T-helper 17 cell (primary cell): ENCODE results near the gene IQCF5. TPM values are rescaled to one million over a fixed set of nuclear protein-coding genes. Genes with fewer than 3 reads are reported as not detected.
"Not testable (repeated sequence)": the region's sequence is repeated elsewhere in the genome, so short reads cannot be mapped to it uniquely, and the experiment has no call there.

ENCODE experiments used
- ATAC-seq: fragments of 150-1000 bp; cut with Tn5 transposase; 2 replicates; pipeline ENCODE4 v1.10.0; 2021; ENCODE audit warnings: mild to moderate bottlenecking, moderate library complexity
- DNase-seq, 3 donors: peaks; one replicate each; pipeline versions ENCODE4 v3.0.0 to v3.0.0-alpha.2; 2020 to 2021
- H3K9me3 ChIP-seq: one replicate; pipeline ENCODE4 v1.7.0; 2013; ENCODE audit warnings: low read length, mild to moderate bottlenecking; ENCODE audit not compliant: control insufficient read depth, poor library complexity, severe bottlenecking
- H3K27ac Mint-ChIP-seq: one replicate; pipeline ENCODE4 v1.8.0; 2022; ENCODE audit warnings: mild to moderate bottlenecking, moderate library complexity, mixed read lengths
- H3K27me3 Mint-ChIP-seq: one replicate; pipeline ENCODE4 v1.8.0; 2022; ENCODE audit warnings: mixed read lengths
- H3K36me3 Mint-ChIP-seq: one replicate; pipeline ENCODE4 v1.8.0; 2022; ENCODE audit warnings: low read depth, mixed read lengths
- H3K4me1 Mint-ChIP-seq: one replicate; pipeline ENCODE4 v1.8.0; 2022; ENCODE audit warnings: mild to moderate bottlenecking, mixed read lengths
- H3K4me3 Mint-ChIP-seq: one replicate; pipeline ENCODE4 v1.8.0; 2022; ENCODE audit warnings: mild to moderate bottlenecking, moderate library complexity, mixed read lengths
- total RNA-seq, 4 donors: library from RNA in 2 of 4; stranded (reverse) in 2 of 4; gene quantifications; one replicate each; pipeline ENCODE4 v1.2.3 and lab custom pipeline; 2022 to 2026

The IQCF5 gene
- total RNA-seq, 2 donors from 2014 or later = not detected

- not testable (repeated sequence) for H3K27ac Mint-ChIP-seq, H3K9me3 ChIP-seq, DNase-seq, H3K36me3 Mint-ChIP-seq, H3K4me3 Mint-ChIP-seq, ATAC-seq, H3K4me1 Mint-ChIP-seq
- H3K27me3 Mint-ChIP-seq = peaks cover 11% of the 10 kb centered on the region
Observed at GRCh38 chr3:51855411-51855810, 20.0 kb downstream of the IQCF5 start.

- Mint-ChIP-seq H3K36me3 (no peaks in the 10 kb centered on the region), H3K4me3 (no peak overlapping the region), H3K4me1 (no peaks in the 10 kb centered on the region), H3K27me3 (peaks cover 32% of the 10 kb centered on the region), H3K27ac (no peak overlapping the region)
- no peaks in the 10 kb centered on the region for H3K9me3 ChIP-seq
- ATAC-seq (no peak), DNase-seq (no peak)
Observed at GRCh38 chr3:51845129-51845528, 30.3 kb downstream of the IQCF5 start.

GRCh38 chr3:51836606-51837005 is 38.8 kb downstream of the IQCF5 start:
- H3K27me3 Mint-ChIP-seq = peaks cover 23% of the 10 kb centered on the region
- H3K4me1 Mint-ChIP-seq = no peaks in the 10 kb centered on the region
- H3K36me3 Mint-ChIP-seq = no peaks in the 10 kb centered on the region
- H3K27ac Mint-ChIP-seq = no peak overlapping the region
- H3K9me3 ChIP-seq = no peaks in the 10 kb centered on the region
- ATAC-seq = no peak
- no peak overlapping the region for H3K4me3 Mint-ChIP-seq
- no peak for DNase-seq

- H3K9me3 ChIP-seq = no peaks in the 10 kb centered on the region
- Mint-ChIP-seq H3K4me3 (no peak overlapping the region), H3K4me1 (no peaks in the 10 kb centered on the region), H3K36me3 (no peaks in the 10 kb centered on the region), H3K27me3 (peaks cover 12% of the 10 kb centered on the region), H3K27ac (no peak overlapping the region)
- DNase-seq (no peak), ATAC-seq (no peak)
Observed at GRCh38 chr3:51830836-51831385, 44.5 kb downstream of the IQCF5 start.

- ATAC-seq (no peak), DNase-seq (no peak)
- no peak overlapping the region for H3K4me3 Mint-ChIP-seq
- peaks cover 12% of the 10 kb centered on the region for H3K27me3 Mint-ChIP-seq
- H3K9me3 ChIP-seq = no peaks in the 10 kb centered on the region
- H3K27ac Mint-ChIP-seq = no peak overlapping the region
- no peaks in the 10 kb centered on the region for H3K36me3 Mint-ChIP-seq
- H3K4me1 Mint-ChIP-seq = no peaks in the 10 kb centered on the region
Observed at GRCh38 chr3:51830345-51830744, 45.1 kb downstream of the IQCF5 start.

- ATAC-seq (no peak), DNase-seq (no peak)
- H3K27ac Mint-ChIP-seq = no peak overlapping the region
- H3K9me3 ChIP-seq = no peaks in the 10 kb centered on the region
- H3K27me3 Mint-ChIP-seq = no peaks in the 10 kb centered on the region
- H3K36me3 Mint-ChIP-seq = no peaks in the 10 kb centered on the region
- no peak overlapping the region for H3K4me3 Mint-ChIP-seq
- H3K4me1 Mint-ChIP-seq = peaks cover 3% of the 10 kb centered on the region
Observed at GRCh38 chr3:51828297-51828696, 47.1 kb downstream of the IQCF5 start.

Other genes starting within 250 kb of the IQCF5 start
- 10 to 100 TPM; 35.5 to 36.5 TPM for gene TEX264, start 204.3 kb downstream of the IQCF5 start, total RNA-seq
- 1 to 10 TPM; 2.2 to 2.9 TPM for gene GRM2, start 168.5 kb downstream of the IQCF5 start, total RNA-seq
- gene IQCF6, start 96.4 kb downstream of the IQCF5 start, total RNA-seq = not detected
- gene IQCF2, start 14.0 kb downstream of the IQCF5 start, total RNA-seq = not detected
- gene IQCF1, start 27.8 kb upstream of the IQCF5 start, total RNA-seq = not detected
- 10 to 100 TPM in 1 of 2 donors, 1 to 10 TPM in 1; 9.5 to 10.9 TPM for gene RRP9, start 66.3 kb upstream of the IQCF5 start, total RNA-seq
- gene PARP3, start 66.8 kb upstream of the IQCF5 start, total RNA-seq = 10 to 100 TPM in 1 of 2 donors, 1 to 10 TPM in 1; 8.9 to 11.4 TPM
- gene GPR62, start 79.8 kb upstream of the IQCF5 start, total RNA-seq = not detected
- 10 to 100 TPM; 20.2 to 28.7 TPM for gene PCBP4, start 91.9 kb upstream of the IQCF5 start, total RNA-seq
- gene ABHD14B, start 98.4 kb upstream of the IQCF5 start, total RNA-seq = 10 to 100 TPM; 34.8 to 51.1 TPM
- gene ABHD14A, start 99.5 kb upstream of the IQCF5 start, total RNA-seq = 10 to 100 TPM; 13.9 to 14.6 TPM
- gene ACY1, start 107.9 kb upstream of the IQCF5 start, total RNA-seq = 1 to 10 TPM; 7.1 to 7.6 TPM
- gene RPL29, start 120.3 kb upstream of the IQCF5 start, total RNA-seq = 1,000 to 10,000 TPM; 1,359 to 1,493 TPM
- 10 to 100 TPM; 15.8 to 18.6 TPM for gene DUSP7, start 181.0 kb upstream of the IQCF5 start, total RNA-seq